GM12872 (cell line): ENCODE results near the gene PARP9.

Experiments
- CTCF ChIP-seq: IDR thresholded peaks from 3 replicates; pipeline ENCODE4 v1.5.1; 2011; ENCODE audit warnings: low read depth, mild to moderate bottlenecking, low read length, moderate library complexity; ENCODE audit not compliant: insufficient read depth

The PARP9 gene

GRCh38 chr3:122598556-122598955 lies 34.5 kb upstream of the PARP9 start:
- TF ChIP-seq CTCF = no peak

- no peak for TF ChIP-seq CTCF
These were observed 34.1 kb upstream of the PARP9 start for GRCh38 chr3:122598151-122598550.

- TF ChIP-seq CTCF = no peak
These were observed 29.9 kb upstream of the PARP9 start for GRCh38 chr3:122594025-122594424.

GRCh38 chr3:122590610-122591009 lies 26.5 kb upstream of the PARP9 start:
- TF ChIP-seq CTCF = no peak

GRCh38 chr3:122589297-122589696 lies 25.2 kb upstream of the PARP9 start:
- TF ChIP-seq CTCF = no peak

- no peak for TF ChIP-seq CTCF
These were observed 23.5 kb upstream of the PARP9 start for GRCh38 chr3:122587572-122587971.

- TF ChIP-seq CTCF = no peak
These were observed 22.8 kb upstream of the PARP9 start for GRCh38 chr3:122586773-122587485.
